Activated T-cell treated with anti-CD3 and anti-CD28 coated beads for 48 hours (primary cell): ENCODE measurements around the gene TSPAN19.

ENCODE experiments used
- DNase-seq: peaks from one replicate; pipeline ENCODE4 v3.0.0-alpha.2; 2020; ENCODE audit warnings: low read depth

Gene TSPAN19

GRCh38 chr12:85000729-85001128 is 35.3 kb downstream of the TSPAN19 start:
- no peak for DNase-seq

DNA sequence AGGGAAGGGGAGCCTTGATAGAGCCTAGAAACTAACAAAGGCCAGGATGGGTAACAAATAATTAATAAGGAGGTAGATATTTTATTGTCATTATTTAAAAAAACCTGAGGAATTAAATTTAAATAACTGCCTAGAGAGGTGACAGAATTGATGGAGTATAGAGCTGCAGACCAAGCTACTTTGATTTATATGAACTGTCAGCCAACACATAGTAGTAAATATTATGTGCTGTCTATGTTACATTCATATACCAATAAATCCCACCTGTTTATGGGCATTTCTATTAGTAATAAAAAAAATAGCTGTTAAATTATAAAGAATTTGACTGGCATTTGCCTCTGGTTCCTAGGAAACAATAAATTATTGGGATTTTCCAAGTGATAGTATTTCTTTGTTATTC is 37.7 kb downstream of the TSPAN19 start:
- no peak for DNase-seq

- no peak for DNase-seq
These were observed 39.3 kb downstream of the TSPAN19 start for GRCh38 chr12:84996759-84997158.

GRCh38 chr12:84995641-84996040 is 40.4 kb downstream of the TSPAN19 start:
- no peak for DNase-seq

DNA sequence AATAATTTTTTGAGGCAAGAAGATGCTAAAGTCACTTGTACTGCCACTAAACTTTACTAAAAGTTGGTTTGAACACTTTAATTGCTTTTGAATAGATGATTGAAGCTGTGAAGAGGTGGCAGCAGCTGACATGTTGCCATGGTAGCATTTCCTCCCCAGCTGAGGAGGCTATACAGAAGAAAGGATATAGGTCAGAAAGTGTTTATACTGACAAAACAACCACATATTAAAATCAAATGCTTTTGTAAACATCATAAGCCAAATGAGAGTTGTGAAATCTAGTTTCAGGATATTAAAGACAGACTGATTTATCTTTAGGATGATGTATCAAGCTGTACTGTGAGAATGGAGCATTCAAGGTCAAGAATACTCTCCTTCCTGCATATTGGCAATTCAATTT is 41.7 kb downstream of the TSPAN19 start:
- DNase-seq: no peak

DNA sequence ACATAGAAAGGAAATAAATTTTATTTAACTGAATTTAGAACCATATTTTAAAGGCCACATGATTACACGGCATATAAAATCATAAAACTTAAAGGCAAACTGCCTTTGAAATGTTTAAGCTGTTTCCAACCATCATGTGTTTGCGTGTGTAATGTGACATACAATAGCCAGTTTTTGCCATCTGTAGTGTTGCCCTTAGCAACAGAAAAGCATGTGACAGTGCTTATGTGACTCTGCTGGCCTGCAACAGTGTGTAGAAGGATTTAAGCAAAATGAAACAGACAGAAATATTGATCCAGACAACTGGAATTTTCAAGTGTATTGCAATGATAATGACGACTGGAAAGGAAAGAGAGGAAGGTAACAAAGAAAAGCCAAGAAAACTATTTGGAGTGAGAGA is 49.5 kb downstream of the TSPAN19 start:
- no peak for DNase-seq

GRCh38 chr12:84986117-84986516 is 50.0 kb downstream of the TSPAN19 start:
- DNase-seq: no peak

GRCh38 chr12:84983289-84983688 is 52.8 kb downstream of the TSPAN19 start:
- DNase-seq: no peak

DNA sequence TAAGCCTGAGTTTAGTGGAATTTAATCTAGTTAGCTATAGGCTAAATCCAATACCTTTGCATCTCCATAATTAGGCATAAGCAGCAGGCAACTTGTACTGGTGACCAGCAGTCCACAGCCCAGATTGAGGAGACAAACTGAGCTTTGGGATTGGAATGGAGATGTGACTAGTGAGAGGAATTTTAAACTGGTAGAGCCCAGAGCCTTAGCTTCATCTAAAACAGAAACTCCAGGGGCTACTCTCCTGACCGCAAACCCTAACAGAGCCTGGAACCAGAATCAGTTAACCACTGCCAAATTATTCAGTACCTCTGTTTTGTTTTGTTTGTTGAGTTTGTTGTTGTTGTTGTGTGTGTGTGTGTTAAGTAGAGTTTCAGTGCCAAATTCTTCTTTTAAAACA is 53.2 kb downstream of the TSPAN19 start:
- DNase-seq: no peak

DNA sequence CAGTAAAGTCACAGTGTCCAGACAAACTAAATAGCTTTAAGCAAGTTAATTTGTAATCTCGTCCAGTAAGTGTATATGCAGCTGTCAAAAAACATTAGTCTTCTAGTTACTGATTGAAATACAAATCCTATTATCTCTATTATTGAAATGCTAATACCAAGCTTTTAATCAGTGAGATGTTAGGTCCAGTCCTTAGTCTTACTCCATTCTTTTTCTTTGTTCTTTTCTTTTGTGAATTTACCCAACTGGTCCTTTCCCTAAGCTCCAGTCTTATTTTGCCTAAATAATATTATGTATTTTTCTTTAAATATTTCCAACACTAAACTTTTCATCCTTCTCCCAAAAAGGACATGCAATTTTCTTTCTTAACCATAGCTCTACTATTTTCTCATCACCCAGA is 57.2 kb downstream of the TSPAN19 start:
- no peak for DNase-seq

GRCh38 chr12:84976133-84976532 is 59.9 kb downstream of the TSPAN19 start:
- DNase-seq: no peak

GRCh38 chr12:84974155-84974815 is 61.8 kb downstream of the TSPAN19 start:
- DNase-seq: no peak

GRCh38 chr12:84973026-84973425 is 63.1 kb downstream of the TSPAN19 start:
- DNase-seq: no peak

DNA sequence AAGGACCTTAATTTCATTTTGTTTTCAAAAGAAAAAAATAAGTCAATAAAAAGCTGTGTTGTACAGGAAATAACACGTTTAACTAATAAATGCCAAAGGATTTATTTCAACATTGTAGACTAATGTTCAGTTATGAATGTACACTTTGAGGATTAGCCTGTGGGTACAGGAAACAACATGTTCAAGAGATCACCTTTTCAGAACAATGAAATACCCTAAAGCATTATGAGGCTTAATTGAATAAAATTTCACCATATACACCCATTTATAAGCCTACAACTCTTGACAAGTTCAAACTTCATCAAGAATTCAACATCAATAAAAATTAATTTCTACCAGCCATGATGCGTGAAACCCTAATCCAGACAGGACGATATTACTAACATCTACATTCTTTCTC is 66.9 kb downstream of the TSPAN19 start:
- DNase-seq: no peak
